Amniotic stem cell (primary cell): ENCODE data around the gene ZNF229.
"Not testable (repeated sequence)": the region's sequence is repeated elsewhere in the genome, so short reads cannot be mapped to it uniquely, and the experiment has no call there.

Experiments
- DNase-seq: peaks from one replicate; lab custom pipeline; 2025; lab: John Stamatoyannopoulos, UW

Gene ZNF229

GRCh38 chr19:44447916-44448674, at the start of gene ZNF229:
Gene ZNF229 (minus strand): TSS chr19:44448472. CDS start chr19:44442847, 5,625 bp downstream.
- peak; percentile 80 for DNase-seq

GRCh38 chr19:44496711-44497110, 48.4 kb upstream of the ZNF229 start:
- no peak for DNase-seq

GRCh38 chr19:44476559-44477408, 28.5 kb upstream of the ZNF229 start:
- DNase-seq: no peak

GRCh38 chr19:44468730-44469129, 20.5 kb upstream of the ZNF229 start:
- DNase-seq: not testable (repeated sequence)

- not testable (repeated sequence) for DNase-seq
These were observed 14.5 kb upstream of the ZNF229 start for GRCh38 chr19:44462600-44463286.

GRCh38 chr19:44456016-44456415, 7.7 kb upstream of the ZNF229 start:
- DNase-seq: not testable (repeated sequence)

GRCh38 chr19:44455100-44455499, 6.8 kb upstream of the ZNF229 start:
- DNase-seq: no peak

GRCh38 chr19:44452367-44452766, 4.1 kb upstream of the ZNF229 start:
- no peak for DNase-seq

- no peak for DNase-seq
These were observed 3.4 kb upstream of the ZNF229 start for GRCh38 chr19:44451687-44452086.

- no peak for DNase-seq
These were observed 9.8 kb downstream of the ZNF229 start for GRCh38 chr19:44438441-44438840.

- DNase-seq: no peak
These were observed 12.8 kb downstream of the ZNF229 start for GRCh38 chr19:44435441-44435840.

GRCh38 chr19:44430956-44431355, 17.3 kb downstream of the ZNF229 start:
- DNase-seq: no peak

GRCh38 chr19:44415553-44415952, 32.7 kb downstream of the ZNF229 start:
- DNase-seq: not testable (repeated sequence)

GRCh38 chr19:44401139-44402115, 46.8 kb downstream of the ZNF229 start, which contains the start of gene ZNF285:
Gene ZNF285 (minus strand): TSS chr19:44401608. CDS start chr19:44397213, 4,395 bp downstream.
- no peak for DNase-seq

- not testable (repeated sequence) for DNase-seq
These were observed 59.0 kb downstream of the ZNF229 start for GRCh38 chr19:44389268-44389667.
